ENCODE data around the gene RFX5. TPM values are rescaled to one million over a fixed set of nuclear protein-coding genes. Genes with fewer than 3 reads are reported as not detected.

Gene RFX5
- total and polyA plus RNA-seq, 2 experiments from 2014 or later: 13.3 to 44.5 TPM

DNA sequence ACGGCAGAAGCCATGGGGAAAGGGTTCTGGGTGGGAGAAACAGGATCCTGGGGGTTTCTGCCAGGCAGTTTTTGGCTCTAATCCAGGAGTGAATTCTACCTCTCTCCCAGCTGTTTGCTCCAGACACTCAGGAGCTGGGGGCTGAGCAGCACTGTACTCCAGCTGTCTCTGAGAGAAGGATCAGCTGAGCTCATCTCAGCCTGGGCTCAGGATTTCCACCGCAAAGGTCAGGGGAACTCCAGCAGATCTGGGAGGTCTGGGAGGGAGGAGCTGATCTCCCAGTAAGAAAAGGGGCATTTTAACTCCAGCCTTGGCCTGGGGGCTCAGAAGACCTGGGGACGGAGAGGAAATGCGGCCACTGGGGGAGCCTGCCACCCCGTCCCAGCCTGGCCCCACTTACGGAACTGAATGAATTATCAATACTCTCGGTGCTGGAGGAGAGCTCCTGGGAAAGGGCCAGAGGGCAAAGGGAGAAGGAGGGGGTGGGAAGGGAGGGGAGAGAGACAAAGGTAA, 37.2 kb downstream of the RFX5 start:
- Mint-ChIP-seq H3K36me3 (ENCODE audit: low read depth) (peaks cover 35% of the 10 kb centered on the region), H3K27ac (peak overlapping the region; percentile 78), H3K9me3 (no peaks in the 10 kb centered on the region), H3K4me1 (peaks cover 18% of the 10 kb centered on the region), H3K4me3 (no peak overlapping the region), H3K27me3 (ENCODE audit: insufficient read depth, low read depth, poor library complexity) (peaks cover 4% of the 10 kb centered on the region)
- Histone ChIP-seq H3K4me3 (no peak overlapping the region), H3F3A (replicated peaks; ENCODE audit: low read depth) (0 out of 2 replicates have a peak, but pooled peaks cover 4% of the 10 kb centered on the region), H3K27me3 (ENCODE audit: insufficient read depth) (no peaks in the 10 kb centered on the region), H4K20me1 (replicated peaks; ENCODE audit: insufficient read depth) (peaks cover 6% of the 10 kb centered on the region), H2AFZ (no peak overlapping the region), H3K79me2 (replicated peaks; ENCODE audit: insufficient read depth) (no peaks in the 10 kb centered on the region), H3K4me1 (ENCODE audit: insufficient read depth) (peaks cover 10% of the 10 kb centered on the region; the same call in 1 of the 2 replicates), H3K36me3 (ENCODE audit: insufficient read depth) (peaks cover 27% of the 10 kb centered on the region), H3K27ac (ENCODE audit: low read depth) (no peak overlapping the region), H3K9me2 (ENCODE audit: insufficient read depth) (no peaks in the 10 kb centered on the region), H3K4me2 (peak overlapping the region; percentile 57; the same call in 1 of the 2 replicates)
- DNase-seq (ENCODE audit: low spot score): peak; percentile 68
- peak; percentile 95 for ATAC-seq
- TF ChIP-seq JUNB (IDR thresholded peaks at IDR 0.05; ENCODE audit: unreplicated experiment): no peak

DNA sequence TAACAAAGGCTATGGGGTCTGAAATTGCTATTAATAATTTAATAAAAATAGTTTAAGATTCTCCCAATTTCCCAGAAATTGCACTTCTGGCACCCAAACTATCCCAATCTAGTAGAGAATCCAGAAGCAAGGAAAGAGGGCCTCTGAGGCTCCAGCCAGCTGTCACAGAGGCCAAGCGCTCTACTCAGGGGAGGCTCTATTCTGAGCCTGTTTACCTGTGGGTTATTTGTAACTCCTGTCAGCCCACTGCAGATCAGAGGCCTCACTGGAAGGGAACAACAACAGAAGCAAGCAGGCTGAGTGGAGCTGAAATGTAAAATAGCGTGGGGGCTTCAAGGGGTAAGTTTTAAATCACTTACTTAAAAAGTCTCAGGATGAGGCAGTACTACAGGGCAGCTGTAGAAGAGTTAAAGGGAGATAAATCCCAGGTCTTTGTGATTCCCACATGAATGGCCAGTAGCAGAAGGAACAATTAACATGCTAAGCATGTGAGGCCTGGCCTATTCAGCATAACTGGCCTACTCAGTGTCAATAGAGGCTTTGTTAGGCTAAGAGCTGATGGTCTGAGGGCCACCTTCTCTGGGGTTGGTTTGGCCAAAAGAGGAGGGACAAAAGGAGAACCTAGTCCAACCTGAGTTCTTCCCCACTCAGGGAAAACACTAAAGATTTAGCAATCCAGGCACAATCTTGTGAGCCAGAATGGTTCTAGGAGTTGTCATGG, 52.1 kb downstream of the RFX5 start:
- peaks cover 10% of the 10 kb centered on the region; the same call in 1 of the 2 replicates for H3K9me2 ChIP-seq (ENCODE audit: insufficient read depth)
- H3K36me3 Mint-ChIP-seq (ENCODE audit: low read depth): peaks cover 78% of the 10 kb centered on the region
- peaks cover 15% of the 10 kb centered on the region for H3K36me3 ChIP-seq (ENCODE audit: insufficient read depth)
- ATAC-seq (peak; percentile 81), DNase-seq (ENCODE audit: low spot score) (peak; percentile 70)
- H3K79me2 ChIP-seq (replicated peaks; ENCODE audit: insufficient read depth): no peaks in the 10 kb centered on the region
- H3K9me3 Mint-ChIP-seq: no peaks in the 10 kb centered on the region; the same call in 2 of the 3 replicates
- peak overlapping the region; percentile 35 for H3K4me3 Mint-ChIP-seq
- peaks cover 16% of the 10 kb centered on the region for H3K27me3 Mint-ChIP-seq (ENCODE audit: insufficient read depth, low read depth, poor library complexity)
- H3K4me1 ChIP-seq (ENCODE audit: insufficient read depth): peaks cover 30% of the 10 kb centered on the region
- H3F3A ChIP-seq (replicated peaks; ENCODE audit: low read depth): peaks cover 16% of the 10 kb centered on the region; the same call in 1 of the 2 replicates
- H3K27ac Mint-ChIP-seq: peak overlapping the region; percentile 91
- H3K4me2 ChIP-seq: peak overlapping the region; percentile 61
- H3K27me3 ChIP-seq (ENCODE audit: insufficient read depth): no peaks in the 10 kb centered on the region
- H3K4me1 Mint-ChIP-seq: peaks cover 29% of the 10 kb centered on the region
- H4K20me1 ChIP-seq (replicated peaks; ENCODE audit: insufficient read depth): 0 out of 2 replicates have a peak, but pooled peaks cover 3% of the 10 kb centered on the region
- no peak overlapping the region; the same call in 1 of the 2 replicates for H3K4me3 ChIP-seq
- peak overlapping the region; percentile 91 for H3K27ac ChIP-seq (ENCODE audit: low read depth)
- no peak overlapping the region for H2AFZ ChIP-seq
- TF ChIP-seq, protein P1, sequence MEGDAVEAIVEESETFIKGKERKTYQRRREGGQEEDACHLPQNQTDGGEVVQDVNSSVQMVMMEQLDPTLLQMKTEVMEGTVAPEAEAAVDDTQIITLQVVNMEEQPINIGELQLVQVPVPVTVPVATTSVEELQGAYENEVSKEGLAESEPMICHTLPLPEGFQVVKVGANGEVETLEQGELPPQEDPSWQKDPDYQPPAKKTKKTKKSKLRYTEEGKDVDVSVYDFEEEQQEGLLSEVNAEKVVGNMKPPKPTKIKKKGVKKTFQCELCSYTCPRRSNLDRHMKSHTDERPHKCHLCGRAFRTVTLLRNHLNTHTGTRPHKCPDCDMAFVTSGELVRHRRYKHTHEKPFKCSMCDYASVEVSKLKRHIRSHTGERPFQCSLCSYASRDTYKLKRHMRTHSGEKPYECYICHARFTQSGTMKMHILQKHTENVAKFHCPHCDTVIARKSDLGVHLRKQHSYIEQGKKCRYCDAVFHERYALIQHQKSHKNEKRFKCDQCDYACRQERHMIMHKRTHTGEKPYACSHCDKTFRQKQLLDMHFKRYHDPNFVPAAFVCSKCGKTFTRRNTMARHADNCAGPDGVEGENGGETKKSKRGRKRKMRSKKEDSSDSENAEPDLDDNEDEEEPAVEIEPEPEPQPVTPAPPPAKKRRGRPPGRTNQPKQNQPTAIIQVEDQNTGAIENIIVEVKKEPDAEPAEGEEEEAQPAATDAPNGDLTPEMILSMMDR (conservative IDR thresholded peaks at IDR 0.05; ENCODE audit: low read depth in 2 of 2): no peak
- TF ChIP-seq EZH2 (IDR thresholded peaks at IDR 0.05; ENCODE audit: low read depth, unreplicated experiment): no peak
- TF ChIP-seq, protein P2, sequence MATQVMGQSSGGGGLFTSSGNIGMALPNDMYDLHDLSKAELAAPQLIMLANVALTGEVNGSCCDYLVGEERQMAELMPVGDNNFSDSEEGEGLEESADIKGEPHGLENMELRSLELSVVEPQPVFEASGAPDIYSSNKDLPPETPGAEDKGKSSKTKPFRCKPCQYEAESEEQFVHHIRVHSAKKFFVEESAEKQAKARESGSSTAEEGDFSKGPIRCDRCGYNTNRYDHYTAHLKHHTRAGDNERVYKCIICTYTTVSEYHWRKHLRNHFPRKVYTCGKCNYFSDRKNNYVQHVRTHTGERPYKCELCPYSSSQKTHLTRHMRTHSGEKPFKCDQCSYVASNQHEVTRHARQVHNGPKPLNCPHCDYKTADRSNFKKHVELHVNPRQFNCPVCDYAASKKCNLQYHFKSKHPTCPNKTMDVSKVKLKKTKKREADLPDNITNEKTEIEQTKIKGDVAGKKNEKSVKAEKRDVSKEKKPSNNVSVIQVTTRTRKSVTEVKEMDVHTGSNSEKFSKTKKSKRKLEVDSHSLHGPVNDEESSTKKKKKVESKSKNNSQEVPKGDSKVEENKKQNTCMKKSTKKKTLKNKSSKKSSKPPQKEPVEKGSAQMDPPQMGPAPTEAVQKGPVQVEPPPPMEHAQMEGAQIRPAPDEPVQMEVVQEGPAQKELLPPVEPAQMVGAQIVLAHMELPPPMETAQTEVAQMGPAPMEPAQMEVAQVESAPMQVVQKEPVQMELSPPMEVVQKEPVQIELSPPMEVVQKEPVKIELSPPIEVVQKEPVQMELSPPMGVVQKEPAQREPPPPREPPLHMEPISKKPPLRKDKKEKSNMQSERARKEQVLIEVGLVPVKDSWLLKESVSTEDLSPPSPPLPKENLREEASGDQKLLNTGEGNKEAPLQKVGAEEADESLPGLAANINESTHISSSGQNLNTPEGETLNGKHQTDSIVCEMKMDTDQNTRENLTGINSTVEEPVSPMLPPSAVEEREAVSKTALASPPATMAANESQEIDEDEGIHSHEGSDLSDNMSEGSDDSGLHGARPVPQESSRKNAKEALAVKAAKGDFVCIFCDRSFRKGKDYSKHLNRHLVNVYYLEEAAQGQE (IDR thresholded peaks at IDR 0.05; ENCODE audit: unreplicated experiment): no peak
- no peak for TF ChIP-seq JUNB (IDR thresholded peaks at IDR 0.05; ENCODE audit: unreplicated experiment)
- TF ChIP-seq, protein P3, sequence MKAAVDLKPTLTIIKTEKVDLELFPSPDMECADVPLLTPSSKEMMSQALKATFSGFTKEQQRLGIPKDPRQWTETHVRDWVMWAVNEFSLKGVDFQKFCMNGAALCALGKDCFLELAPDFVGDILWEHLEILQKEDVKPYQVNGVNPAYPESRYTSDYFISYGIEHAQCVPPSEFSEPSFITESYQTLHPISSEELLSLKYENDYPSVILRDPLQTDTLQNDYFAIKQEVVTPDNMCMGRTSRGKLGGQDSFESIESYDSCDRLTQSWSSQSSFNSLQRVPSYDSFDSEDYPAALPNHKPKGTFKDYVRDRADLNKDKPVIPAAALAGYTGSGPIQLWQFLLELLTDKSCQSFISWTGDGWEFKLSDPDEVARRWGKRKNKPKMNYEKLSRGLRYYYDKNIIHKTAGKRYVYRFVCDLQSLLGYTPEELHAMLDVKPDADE (IDR thresholded peaks at IDR 0.05): no peak
- no peak for TF ChIP-seq ZNF331 (CRISPR knock-in tag; IDR thresholded peaks at IDR 0.05; ENCODE audit: low read depth)
- TF ChIP-seq POLR2AphosphoS5 (IDR thresholded peaks at IDR 0.05; ENCODE audit: low read depth): no peak
